Gastrocnemius medialis (tissue), 4 donors: Measurements from ENCODE around the gene KRTAP12-1. TPM values are rescaled to one million over a fixed set of nuclear protein-coding genes. Genes with fewer than 3 reads are reported as not detected.

Experiments
- ATAC-seq, 2 donors: fragments of 150-250 bp; one replicate each; pipeline ENCODE4 v1.9.1; 2016
- DNase-seq, 2 donors: peaks; one replicate each; pipeline ENCODE4 v3.0.0-alpha.2; 2019
- H3K27ac ChIP-seq, 4 donors: fragments of 200-600 bp; sonication (generic); 1 replicate in 1 of 4; 2 replicates in 3 of 4; pipeline ENCODE4 v1.5.1; 2016 to 2018; ENCODE audit warnings: mild to moderate bottlenecking in 2 of 4, moderate library complexity in 1 of 4
- H3K27me3 ChIP-seq, 3 donors: fragments of 200-600 bp; sonication (generic) in 2 of 3; 1 replicate in 1 of 3; 2 replicates in 2 of 3; pipeline versions ENCODE4 v1.5.1 to v1.6.0; 2016 to 2019; ENCODE audit warnings: mild to moderate bottlenecking in 1 of 3, moderate library complexity in 1 of 3
- H3K36me3 ChIP-seq, 2 donors: fragments of 200-600 bp; sonication (generic) in 1 of 2; one replicate each; pipeline ENCODE4 v1.5.1; 2017 to 2018
- H3K4me1 ChIP-seq, 2 donors: fragments of 200-600 bp; sonication (generic) in 1 of 2; one replicate each; pipeline ENCODE4 v1.5.1; 2016 to 2017; ENCODE audit warnings: mild to moderate bottlenecking in 2 of 2
- H3K4me3 ChIP-seq, 4 donors: fragments of 200-600 bp; sonication (generic) in 3 of 4; 1 replicate in 1 of 4; 2 replicates in 3 of 4; pipeline ENCODE4 v1.5.1; 2016 to 2019; ENCODE audit warnings: mild to moderate bottlenecking in 2 of 4
- H3K9me3 ChIP-seq, 3 donors: fragments of 200-600 bp; sonication (generic) in 2 of 3; 1 replicate in 1 of 3; 2 replicates in 2 of 3; pipeline ENCODE4 v1.5.1; 2016 to 2019
- CTCF ChIP-seq, 5 experiments: fragments of 450-650 bp in 3 of 5; fragments of 200-600 bp in 2 of 5; sonication (generic) in 2 of 5; IDR thresholded peaks in 4 of 5; conservative IDR thresholded peaks in 1 of 5; 1 replicate in 4 of 5; 2 replicates in 1 of 5; pipeline ENCODE4 v1.5.1; 2016 to 2019; ENCODE audit warnings: antibody characterized with exemption in 5 of 5, mild to moderate bottlenecking in 3 of 5, moderate library complexity in 3 of 5
- POLR2A ChIP-seq, 2 donors: fragments of 450-650 bp; IDR thresholded peaks; one replicate each; pipeline ENCODE4 v1.6.1; 2017; ENCODE audit warnings: antibody characterized with exemption in 2 of 2, mild to moderate bottlenecking in 2 of 2, moderate library complexity in 2 of 2
- in situ Hi-C, 4 donors: fragments of 200-750 bp; cut with MboI; loops; one replicate each; pipeline versions ENCODE4 v1.15.0 to v1.8.0; 2017; ENCODE audit warnings: low sequenced_read_pairs in 4 of 4
- intact Hi-C: fragments of 100-400 bp; cut with DNase I; formaldehyde crosslinking; loops from one replicate; pipeline ENCODE4 v1.15.1; 2023; ENCODE audit warnings: low total_unique reads
- total RNA-seq, 4 donors: library from RNA; depleted of rRNA; stranded (reverse); fragments of >200 nt; gene quantifications; one replicate each; pipeline versions ENCODE4 v1.1.0 to v1.2.3, GENCODE V29; 2016

Gene KRTAP12-1
- total RNA-seq, 4 donors from 2014 or later: not detected

- no peak for DNase-seq
- Histone ChIP-seq H3K36me3 (no peaks in the 10 kb centered on the region), H3K4me1 (peaks cover 6 to 7% of the 10 kb centered on the region in 2 donors), H3K27me3 (peaks cover 70 to 90% (median 88%) of the 10 kb centered on the region in 3 donors), H3K9me3 (no peaks in the 10 kb centered on the region), H3K4me3 (no peak overlapping the region), H3K27ac (no peak overlapping the region)
- in situ Hi-C loops (no loop called here), intact Hi-C loops (no loop called here)
- no peak for ATAC-seq
- TF ChIP-seq POLR2A (IDR thresholded peaks at IDR 0.05): no peak
- no peak for TF ChIP-seq CTCF (IDR thresholded peaks at IDR 0.05 in 4 of 5, conservative IDR thresholded peaks at IDR 0.05 in 1 of 5)
Observed at GRCh38 chr21:44708213-44708865, 26.4 kb upstream of the KRTAP12-1 start.

GRCh38 chr21:44706706-44707581 lies 25.0 kb upstream of the KRTAP12-1 start:
- in situ Hi-C loops (no loop called here), intact Hi-C loops (no loop called here)
- DNase-seq (no peak), ATAC-seq (no peak)
- no peak overlapping the region for H3K27ac ChIP-seq
- no peaks in the 10 kb centered on the region for H3K36me3 ChIP-seq
- no peak overlapping the region for H3K4me3 ChIP-seq
- H3K27me3 ChIP-seq: peaks cover 67 to 90% (median 88%) of the 10 kb centered on the region in 3 donors
- peaks cover 6 to 7% of the 10 kb centered on the region in 2 donors for H3K4me1 ChIP-seq
- H3K9me3 ChIP-seq: no peaks in the 10 kb centered on the region
- TF ChIP-seq POLR2A (IDR thresholded peaks at IDR 0.05) (no peak), CTCF (IDR thresholded peaks at IDR 0.05 in 4 of 5, conservative IDR thresholded peaks at IDR 0.05 in 1 of 5) (no peak)

GRCh38 chr21:44706026-44706705 lies 24.2 kb upstream of the KRTAP12-1 start:
- intact Hi-C loops (no loop called here), in situ Hi-C loops (no loop called here)
- no peak overlapping the region for H3K27ac ChIP-seq
- H3K9me3 ChIP-seq: no peaks in the 10 kb centered on the region
- no peaks in the 10 kb centered on the region for H3K36me3 ChIP-seq
- TF ChIP-seq CTCF (IDR thresholded peaks at IDR 0.05 in 4 of 5, conservative IDR thresholded peaks at IDR 0.05 in 1 of 5): no peak
- no peak for TF ChIP-seq POLR2A (IDR thresholded peaks at IDR 0.05)
- ATAC-seq (no peak), DNase-seq (no peak)
- H3K4me1 ChIP-seq: peaks cover 6 to 7% of the 10 kb centered on the region in 2 donors
- peaks cover 65 to 90% (median 88%) of the 10 kb centered on the region in 3 donors for H3K27me3 ChIP-seq
- no peak overlapping the region for H3K4me3 ChIP-seq

GRCh38 chr21:44704636-44705001 lies 22.7 kb upstream of the KRTAP12-1 start:
- in situ Hi-C loops: no loop called here

More at GRCh38 chr21:44704636-44705001, 22.7 kb upstream of the KRTAP12-1 start:
- H3K27ac ChIP-seq: no peak overlapping the region
- no peaks in the 10 kb centered on the region for H3K9me3 ChIP-seq
- no peak for DNase-seq
- TF ChIP-seq CTCF (IDR thresholded peaks at IDR 0.05 in 4 of 5, conservative IDR thresholded peaks at IDR 0.05 in 1 of 5): no peak
- TF ChIP-seq POLR2A (IDR thresholded peaks at IDR 0.05): no peak
- ATAC-seq: no peak
- intact Hi-C loops: no loop called here
- H3K27me3 ChIP-seq: peaks cover 71 to 90% (median 86%) of the 10 kb centered on the region in 3 donors
- H3K4me1 ChIP-seq: peaks cover 2 to 5% of the 10 kb centered on the region in 2 donors
- H3K4me3 ChIP-seq: no peak overlapping the region
- H3K36me3 ChIP-seq: no peaks in the 10 kb centered on the region
